GM23338 (cell line): ENCODE measurements around the gene LATS2. TPM values are rescaled to one million over a fixed set of nuclear protein-coding genes. Genes with fewer than 3 reads are reported as not detected.

ENCODE experiments used
- ATAC-seq: fragments of 200-7000 bp; cut with Tn5 transposase; 3 replicates; pipeline ENCODE4 v1.9.1; 2020
- DNase-seq: peaks from one replicate; pipeline ENCODE4 v3.0.0-alpha.2; 2015; ENCODE audit warnings: low spot score
- H2AFZ ChIP-seq: fragments of 200-600 bp; sonication (generic); 2 replicates; pipeline ENCODE4 v1.8.0; 2016; ENCODE audit warnings: antibody characterized with exemption, mild to moderate bottlenecking, moderate library complexity
- H3F3A ChIP-seq: fragments of 200-600 bp; sonication (generic); replicated peaks from 2 replicates; pipeline ENCODE4 v1.8.0; 2017; ENCODE audit warnings: antibody characterized with exemption, mixed run types, low read depth
- H3K27ac ChIP-seq: fragments of 200-600 bp; sonication (generic); 2 replicates; pipeline ENCODE4 v1.6.1; 2016; ENCODE audit warnings: low read depth
- H3K27me3 ChIP-seq: fragments of 200-600 bp; sonication (generic); 2 replicates; pipeline ENCODE4 v1.8.0; 2016; ENCODE audit warnings: mild to moderate bottlenecking, mixed run types, moderate library complexity; ENCODE audit not compliant: insufficient read depth
- H3K36me3 ChIP-seq: fragments of 200-600 bp; sonication (generic); 2 replicates; pipeline ENCODE4 v1.8.0; 2016; ENCODE audit warnings: mild to moderate bottlenecking; ENCODE audit not compliant: insufficient read depth
- H3K4me1 ChIP-seq: fragments of 200-600 bp; sonication (generic); 2 replicates; pipeline ENCODE4 v1.8.0; 2016; ENCODE audit warnings: mild to moderate bottlenecking, moderate library complexity; ENCODE audit not compliant: insufficient read depth
- H3K4me2 ChIP-seq: fragments of 200-600 bp; sonication (generic); 2 replicates; pipeline ENCODE4 v1.7.1; 2017; ENCODE audit warnings: mixed run types
- H3K4me3 ChIP-seq: fragments of 200-600 bp; sonication (generic); 2 replicates; pipeline ENCODE4 v1.6.1; 2016; ENCODE audit warnings: mixed run types
- H3K79me2 ChIP-seq: fragments of 200-600 bp; sonication (generic); replicated peaks from 2 replicates; pipeline ENCODE4 v1.8.0; 2017; ENCODE audit warnings: mild to moderate bottlenecking; ENCODE audit not compliant: insufficient read depth
- H3K9me2 ChIP-seq: fragments of 200-600 bp; sonication (generic); 2 replicates; pipeline ENCODE4 v1.8.0; 2017; ENCODE audit not compliant: insufficient read depth
- H4K20me1 ChIP-seq: fragments of 200-600 bp; sonication (generic); replicated peaks from 2 replicates; pipeline ENCODE4 v1.8.0; 2017; ENCODE audit warnings: mild to moderate bottlenecking; ENCODE audit not compliant: insufficient read depth
- H3K27ac Mint-ChIP-seq: 2 replicates; pipeline ENCODE4 v1.8.0; 2020; ENCODE audit warnings: inconsistent platforms, mild to moderate bottlenecking, moderate library complexity, mixed read lengths
- H3K27me3 Mint-ChIP-seq: 3 replicates; pipeline ENCODE4 v1.8.0; 2022; ENCODE audit warnings: low read depth, mild to moderate bottlenecking, moderate library complexity, mixed read lengths, inconsistent platforms; ENCODE audit not compliant: insufficient read depth, poor library complexity
- H3K36me3 Mint-ChIP-seq: 3 replicates; pipeline ENCODE4 v1.8.0; 2021; ENCODE audit warnings: low read depth, mild to moderate bottlenecking, inconsistent platforms, moderate library complexity, mixed read lengths
- H3K4me1 Mint-ChIP-seq: 3 replicates; pipeline ENCODE4 v1.8.0; 2020; ENCODE audit warnings: mild to moderate bottlenecking, inconsistent platforms, mixed read lengths
- H3K4me3 Mint-ChIP-seq: 3 replicates; pipeline ENCODE4 v1.8.0; 2021; ENCODE audit warnings: moderate library complexity, mild to moderate bottlenecking, inconsistent platforms, mixed read lengths
- H3K9me3 Mint-ChIP-seq: 3 replicates; pipeline ENCODE4 v1.8.0; 2020; ENCODE audit warnings: moderate library complexity, mild to moderate bottlenecking, inconsistent platforms, mixed read lengths
- CREB1 ChIP-seq: fragments of 250-450 bp; sonication (Bioruptor Pico); IDR thresholded peaks from 2 replicates; pipeline ENCODE4 v1.5.0; 2020; ENCODE audit warnings: low read depth, mild to moderate bottlenecking, moderate library complexity
- ETS1 ChIP-seq: IDR thresholded peaks from 2 replicates; pipeline ENCODE4 v1.6.1; 2016; ENCODE audit warnings: antibody characterized with exemption
- EZH2 ChIP-seq: fragments of 200-600 bp; sonication (generic); IDR thresholded peaks from one replicate; pipeline ENCODE4 v1.8.0; 2017; ENCODE audit warnings: antibody characterized with exemption, mild to moderate bottlenecking, low read depth; ENCODE audit not compliant: unreplicated experiment
- EZH2phosphoT487 ChIP-seq: fragments of 200-600 bp; sonication (generic); IDR thresholded peaks from one replicate; pipeline ENCODE4 v1.8.1; 2018; ENCODE audit warnings: antibody characterized with exemption; ENCODE audit not compliant: unreplicated experiment
- JUNB ChIP-seq: IDR thresholded peaks from one replicate; pipeline ENCODE4 v1.6.1; 2016; ENCODE audit warnings: antibody characterized with exemption; ENCODE audit not compliant: unreplicated experiment
- NANOG ChIP-seq: IDR thresholded peaks from 2 replicates; pipeline ENCODE4 v1.6.1; 2016; ENCODE audit warnings: antibody characterized with exemption, borderline replicate concordance
- POLR2AphosphoS5 ChIP-seq: IDR thresholded peaks from 2 replicates; pipeline ENCODE4 v1.6.1; 2016; ENCODE audit warnings: antibody characterized with exemption, low read depth
- STAT1 ChIP-seq: IDR thresholded peaks from one replicate; pipeline ENCODE4 v1.6.1; 2016; ENCODE audit warnings: antibody characterized with exemption; ENCODE audit not compliant: unreplicated experiment
- ZNF331 ChIP-seq: fragments of 250-450 bp; sonication (Bioruptor Pico); IDR thresholded peaks from 2 replicates; pipeline ENCODE4 v1.5.0; 2020; ENCODE audit warnings: low read depth, mild to moderate bottlenecking, moderate library complexity
- ZNF462 ChIP-seq: fragments of 250-450 bp; sonication (Bioruptor Pico); IDR thresholded peaks from 2 replicates; pipeline ENCODE4 v1.5.0; 2020; ENCODE audit warnings: mild to moderate bottlenecking, moderate library complexity
- polyA plus RNA-seq: library from polyadenylated mRNA; unstranded; fragments of >200 nt; fragmentation: Nextera tagmentation; extraction: Ambion mirVana; gene quantifications from 2 replicates; pipeline ENCODE4 v1.2.1, GENCODE V29; 2016
- total RNA-seq: library from RNA; depleted of rRNA; stranded (reverse); fragments of >200 nt; shearing (Covaris generic); gene quantifications from 2 replicates; pipeline ENCODE4 v1.2.3, GENCODE V29; 2014
- TF ChIP-seq, protein P1 (sequence below): IDR thresholded peaks from one replicate; pipeline ENCODE4 v1.6.1; 2018; ENCODE audit warnings: antibody characterized with exemption; ENCODE audit not compliant: unreplicated experiment

LATS2 gene
- total and polyA plus RNA-seq, 2 experiments from 2014 or later, result 10.5 to 25.4 TPM

GRCh38 chr13:21014502-21015170, 46.8 kb downstream of the LATS2 start:
- Mint-ChIP-seq H3K27ac (no peak overlapping the region), H3K4me1 (peaks cover 26% of the 10 kb centered on the region), H3K9me3 (no peaks in the 10 kb centered on the region), H3K36me3 (peaks cover 2% of the 10 kb centered on the region; the same call in 1 of the 3 replicates), H3K27me3 (peaks cover 6% of the 10 kb centered on the region), H3K4me3 (no peak overlapping the region)
- H3F3A ChIP-seq, result no peaks in the 10 kb centered on the region; the same call in 1 of the 2 replicates
- no peaks in the 10 kb centered on the region for H3K9me2 ChIP-seq
- no peak overlapping the region for H2AFZ ChIP-seq
- H3K27ac ChIP-seq, result no peak overlapping the region
- no peaks in the 10 kb centered on the region for H3K27me3 ChIP-seq
- no peak for TF ChIP-seq EZH2phosphoT487
- DNase-seq (no peak), ATAC-seq (no peak)
- H4K20me1 ChIP-seq, result peaks cover 41% of the 10 kb centered on the region
- no peak overlapping the region for H3K4me3 ChIP-seq
- H3K4me2 ChIP-seq, result no peak overlapping the region
- 0 out of 2 replicates have a peak, but pooled peaks cover 4% of the 10 kb centered on the region for H3K36me3 ChIP-seq
- H3K79me2 ChIP-seq, result peaks cover 99% of the 10 kb centered on the region
- H3K4me1 ChIP-seq, result peaks cover 6% of the 10 kb centered on the region; the same call in 1 of the 2 replicates

- Histone ChIP-seq H3F3A (no peaks in the 10 kb centered on the region; the same call in 1 of the 2 replicates), H3K9me2 (no peaks in the 10 kb centered on the region), H3K79me2 (peaks cover 100% of the 10 kb centered on the region), H3K27me3 (no peaks in the 10 kb centered on the region), H3K27ac (no peak overlapping the region), H2AFZ (no peak overlapping the region), H3K4me2 (no peak overlapping the region), H3K4me1 (peaks cover 6% of the 10 kb centered on the region; the same call in 1 of the 2 replicates), H3K36me3 (0 out of 2 replicates have a peak, but pooled peaks cover 4% of the 10 kb centered on the region), H3K4me3 (no peak overlapping the region), H4K20me1 (peaks cover 46% of the 10 kb centered on the region)
- H3K27me3 Mint-ChIP-seq, result peaks cover 6% of the 10 kb centered on the region
- no peaks in the 10 kb centered on the region for H3K9me3 Mint-ChIP-seq
- DNase-seq (no peak), ATAC-seq (no peak)
- H3K27ac Mint-ChIP-seq, result no peak overlapping the region
- no peak overlapping the region for H3K4me3 Mint-ChIP-seq
- H3K36me3 Mint-ChIP-seq, result peaks cover 2% of the 10 kb centered on the region; the same call in 1 of the 3 replicates
- peaks cover 31% of the 10 kb centered on the region for H3K4me1 Mint-ChIP-seq
- no peak for TF ChIP-seq POLR2AphosphoS5
- TF ChIP-seq EZH2phosphoT487, result no peak
- no peak for TF ChIP-seq ETS1
- no peak for TF ChIP-seq EZH2
- no peak for TF ChIP-seq NANOG
- TF ChIP-seq, protein P1, sequence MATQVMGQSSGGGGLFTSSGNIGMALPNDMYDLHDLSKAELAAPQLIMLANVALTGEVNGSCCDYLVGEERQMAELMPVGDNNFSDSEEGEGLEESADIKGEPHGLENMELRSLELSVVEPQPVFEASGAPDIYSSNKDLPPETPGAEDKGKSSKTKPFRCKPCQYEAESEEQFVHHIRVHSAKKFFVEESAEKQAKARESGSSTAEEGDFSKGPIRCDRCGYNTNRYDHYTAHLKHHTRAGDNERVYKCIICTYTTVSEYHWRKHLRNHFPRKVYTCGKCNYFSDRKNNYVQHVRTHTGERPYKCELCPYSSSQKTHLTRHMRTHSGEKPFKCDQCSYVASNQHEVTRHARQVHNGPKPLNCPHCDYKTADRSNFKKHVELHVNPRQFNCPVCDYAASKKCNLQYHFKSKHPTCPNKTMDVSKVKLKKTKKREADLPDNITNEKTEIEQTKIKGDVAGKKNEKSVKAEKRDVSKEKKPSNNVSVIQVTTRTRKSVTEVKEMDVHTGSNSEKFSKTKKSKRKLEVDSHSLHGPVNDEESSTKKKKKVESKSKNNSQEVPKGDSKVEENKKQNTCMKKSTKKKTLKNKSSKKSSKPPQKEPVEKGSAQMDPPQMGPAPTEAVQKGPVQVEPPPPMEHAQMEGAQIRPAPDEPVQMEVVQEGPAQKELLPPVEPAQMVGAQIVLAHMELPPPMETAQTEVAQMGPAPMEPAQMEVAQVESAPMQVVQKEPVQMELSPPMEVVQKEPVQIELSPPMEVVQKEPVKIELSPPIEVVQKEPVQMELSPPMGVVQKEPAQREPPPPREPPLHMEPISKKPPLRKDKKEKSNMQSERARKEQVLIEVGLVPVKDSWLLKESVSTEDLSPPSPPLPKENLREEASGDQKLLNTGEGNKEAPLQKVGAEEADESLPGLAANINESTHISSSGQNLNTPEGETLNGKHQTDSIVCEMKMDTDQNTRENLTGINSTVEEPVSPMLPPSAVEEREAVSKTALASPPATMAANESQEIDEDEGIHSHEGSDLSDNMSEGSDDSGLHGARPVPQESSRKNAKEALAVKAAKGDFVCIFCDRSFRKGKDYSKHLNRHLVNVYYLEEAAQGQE, result no peak
- no peak for TF ChIP-seq ZNF331
- no peak for TF ChIP-seq JUNB
- no peak for TF ChIP-seq ZNF462 (CRISPR knock-in tag)
- TF ChIP-seq STAT1, result no peak
- no peak for TF ChIP-seq CREB1
Measured at GRCh38 chr13:21014139-21014501, 47.3 kb downstream of the LATS2 start.
